IPS-18c (cell line): ENCODE results near the gene GNG13.

ENCODE experiments used
- H3K4me3 ChIP-seq: 2 replicates; pipeline ENCODE4 v1.7.0; 2013; ENCODE audit warnings: low read depth, mild to moderate bottlenecking, low read length, moderate library complexity; ENCODE audit not compliant: insufficient read depth
- H3K9me3 ChIP-seq: one replicate; pipeline ENCODE4 v1.6.1; 2013; ENCODE audit warnings: mild to moderate bottlenecking, low read length, moderate library complexity; ENCODE audit not compliant: control insufficient read depth, insufficient read depth

The GNG13 gene

GRCh38 chr16:775236-775796, 25.2 kb downstream of the GNG13 start:
- H3K9me3 ChIP-seq: no peaks in the 10 kb centered on the region
- H3K4me3 ChIP-seq: no peak overlapping the region

- no peaks in the 10 kb centered on the region for H3K9me3 ChIP-seq
- H3K4me3 ChIP-seq: no peak overlapping the region
Observed at GRCh38 chr16:774086-775001, 26.2 kb downstream of the GNG13 start.

GRCh38 chr16:772959-773358, 27.6 kb downstream of the GNG13 start:
- H3K4me3 ChIP-seq: no peak overlapping the region
- H3K9me3 ChIP-seq: no peaks in the 10 kb centered on the region

- H3K4me3 ChIP-seq: no peak overlapping the region
- no peaks in the 10 kb centered on the region for H3K9me3 ChIP-seq
Observed at GRCh38 chr16:770411-770810, 30.1 kb downstream of the GNG13 start.

GRCh38 chr16:769934-770333, 30.6 kb downstream of the GNG13 start:
- H3K4me3 ChIP-seq: no peak overlapping the region
- H3K9me3 ChIP-seq: no peaks in the 10 kb centered on the region

GRCh38 chr16:769184-769784, 31.2 kb downstream of the GNG13 start:
- no peak overlapping the region for H3K4me3 ChIP-seq
- no peaks in the 10 kb centered on the region for H3K9me3 ChIP-seq

- H3K4me3 ChIP-seq: no peak overlapping the region
- no peaks in the 10 kb centered on the region for H3K9me3 ChIP-seq
Observed at GRCh38 chr16:768428-768827, 32.1 kb downstream of the GNG13 start.

GRCh38 chr16:767743-768235, 32.7 kb downstream of the GNG13 start:
- no peaks in the 10 kb centered on the region for H3K9me3 ChIP-seq
- no peak overlapping the region for H3K4me3 ChIP-seq

- Histone ChIP-seq H3K4me3 (no peak overlapping the region), H3K9me3 (no peaks in the 10 kb centered on the region)
Observed at GRCh38 chr16:766820-767640, 33.5 kb downstream of the GNG13 start.

- H3K4me3 ChIP-seq: no peak overlapping the region
- H3K9me3 ChIP-seq: no peaks in the 10 kb centered on the region
Observed at GRCh38 chr16:766008-766819, 34.3 kb downstream of the GNG13 start.

- no peak overlapping the region for H3K4me3 ChIP-seq
- no peaks in the 10 kb centered on the region for H3K9me3 ChIP-seq
Observed at GRCh38 chr16:765488-765865, 35.1 kb downstream of the GNG13 start.

GRCh38 chr16:764848-765487, 35.6 kb downstream of the GNG13 start:
- Histone ChIP-seq H3K9me3 (no peaks in the 10 kb centered on the region), H3K4me3 (no peak overlapping the region)

- no peak overlapping the region for H3K4me3 ChIP-seq
Observed at GRCh38 chr16:764184-764750, 36.3 kb downstream of the GNG13 start.

GRCh38 chr16:763369-764183, 37.0 kb downstream of the GNG13 start:
- H3K9me3 ChIP-seq: no peaks in the 10 kb centered on the region
- no peak overlapping the region for H3K4me3 ChIP-seq

More at GRCh38 chr16:764184-764750, 36.3 kb downstream of the GNG13 start:
- no peaks in the 10 kb centered on the region for H3K9me3 ChIP-seq

- H3K4me3 ChIP-seq: no peak overlapping the region
Observed at GRCh38 chr16:762595-763268, 37.8 kb downstream of the GNG13 start.

More at GRCh38 chr16:762595-763268, 37.8 kb downstream of the GNG13 start:
- H3K9me3 ChIP-seq: no peaks in the 10 kb centered on the region
